NCI-H2081 (cell line): ENCODE data around the gene BRIP1.
"Not testable (repeated sequence)": the region's sequence is repeated elsewhere in the genome, so short reads cannot be mapped to it uniquely, and the experiment has no call there.

Source experiments
- DNase-seq, 2 experiments: peaks; one replicate each; lab custom pipeline; 2025; lab: John Stamatoyannopoulos, UW

Gene BRIP1

DNA sequence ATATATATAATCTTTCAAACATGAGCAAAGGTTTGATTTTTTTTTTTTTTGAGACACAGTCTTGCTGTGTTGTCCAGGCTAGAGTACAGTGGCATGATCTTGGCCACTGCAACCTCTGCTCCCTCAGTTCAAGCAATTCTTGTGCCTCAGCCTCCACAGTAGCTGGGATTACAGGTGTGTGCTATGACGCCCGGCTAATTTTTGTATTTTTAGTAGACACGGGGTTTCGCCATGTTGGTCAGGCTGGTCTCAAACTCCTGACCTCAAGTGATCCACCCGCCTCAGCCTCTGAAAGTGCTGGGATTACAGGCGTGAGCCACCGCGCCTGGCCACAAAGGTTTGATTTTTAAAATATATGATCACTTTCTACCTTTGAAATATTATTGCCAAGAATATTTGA, 135.5 kb downstream of the BRIP1 start:
- not testable (repeated sequence) for DNase-seq

DNA sequence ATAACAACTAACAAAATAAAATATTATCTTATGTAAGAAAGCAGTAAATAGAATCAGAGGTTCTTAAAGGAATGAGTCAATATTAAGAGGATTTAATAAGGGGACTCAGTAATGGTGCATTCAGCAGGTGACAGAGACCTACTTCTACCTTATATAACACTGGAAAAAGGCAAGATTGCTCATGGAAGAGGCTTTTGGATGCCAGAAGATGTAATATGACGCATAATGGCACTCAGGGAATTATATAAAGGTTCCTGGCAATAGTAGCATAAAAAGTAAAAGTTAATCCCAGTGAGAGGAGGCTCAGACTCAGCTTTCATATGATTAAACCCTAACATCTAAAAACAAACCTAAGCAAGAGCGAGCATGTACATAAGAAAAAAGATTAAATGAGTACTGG, 136.4 kb downstream of the BRIP1 start:
- DNase-seq = no peak

DNA sequence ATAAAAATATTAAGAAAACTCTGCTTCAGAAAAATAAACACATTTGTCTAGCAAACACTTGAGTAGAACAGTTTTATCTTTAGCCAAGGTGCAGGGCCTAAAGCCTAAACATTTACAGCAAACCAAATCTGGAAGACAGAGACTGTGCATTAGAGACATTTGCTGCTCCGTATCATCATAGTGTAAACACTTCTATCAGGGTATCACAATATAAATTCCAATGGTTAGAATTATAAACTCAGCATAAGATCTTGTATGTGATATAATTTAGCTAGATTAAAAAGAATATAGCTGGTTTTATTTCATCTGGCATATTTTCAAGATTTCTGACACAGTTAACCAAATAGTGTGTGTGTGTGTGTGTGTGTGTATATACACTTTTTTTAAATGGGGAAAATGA, 138.6 kb downstream of the BRIP1 start:
- no peak for DNase-seq

DNA sequence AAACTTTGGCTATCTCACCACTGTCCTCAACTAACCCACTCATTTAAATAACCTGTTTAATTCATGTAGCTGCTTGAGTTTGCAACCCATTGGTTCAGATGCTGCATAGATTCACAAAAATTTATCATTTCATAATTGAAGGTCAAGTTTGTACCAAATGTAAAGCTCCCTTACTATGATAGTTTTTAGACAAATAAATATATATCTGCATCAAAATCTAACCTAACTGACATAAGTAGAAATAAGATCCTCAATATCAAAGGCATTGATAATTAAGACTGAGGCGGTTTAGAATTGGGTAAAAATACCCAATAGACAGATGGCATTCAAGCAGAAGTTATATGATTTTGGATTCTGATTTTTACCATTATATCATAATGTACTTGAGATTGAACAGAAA, 139.4 kb downstream of the BRIP1 start:
- DNase-seq = no peak

DNA sequence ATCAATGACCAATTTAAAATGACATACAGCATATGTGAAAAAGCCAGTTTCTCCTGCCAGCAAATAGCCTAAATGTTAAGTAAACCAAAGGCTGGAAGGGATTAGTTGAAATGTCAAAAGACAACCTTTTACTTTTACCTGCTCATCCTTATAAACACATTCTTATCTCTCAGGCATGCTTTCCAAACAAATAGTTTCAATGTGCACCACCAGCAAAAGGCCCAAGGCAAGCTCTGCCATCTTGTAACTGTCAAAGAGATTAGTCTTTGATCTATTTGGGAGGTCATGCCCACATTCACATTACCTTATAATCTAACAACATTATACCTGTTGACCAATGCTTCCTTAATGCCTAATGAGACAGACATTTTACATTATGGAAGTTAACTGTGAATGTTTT, 140.1 kb downstream of the BRIP1 start:
- no peak for DNase-seq

DNA sequence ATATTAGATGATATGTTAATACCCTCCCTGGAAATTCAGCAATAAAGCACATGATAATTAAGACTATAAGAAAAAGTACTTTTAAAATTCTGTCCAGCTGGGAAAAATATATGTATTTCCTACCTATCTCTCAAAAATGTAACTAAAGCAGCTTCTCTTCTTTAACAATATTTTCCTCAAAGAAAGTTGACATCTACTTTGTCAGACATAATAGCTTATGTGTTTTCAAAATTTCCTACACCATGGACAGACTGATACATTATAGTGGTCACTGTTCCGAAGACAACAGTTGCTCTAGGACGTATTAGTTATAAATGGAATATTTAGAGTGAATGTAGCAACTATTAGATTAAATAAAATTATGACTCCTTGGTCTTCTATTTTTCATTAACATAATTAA, 140.9 kb downstream of the BRIP1 start:
- no peak for DNase-seq

DNA sequence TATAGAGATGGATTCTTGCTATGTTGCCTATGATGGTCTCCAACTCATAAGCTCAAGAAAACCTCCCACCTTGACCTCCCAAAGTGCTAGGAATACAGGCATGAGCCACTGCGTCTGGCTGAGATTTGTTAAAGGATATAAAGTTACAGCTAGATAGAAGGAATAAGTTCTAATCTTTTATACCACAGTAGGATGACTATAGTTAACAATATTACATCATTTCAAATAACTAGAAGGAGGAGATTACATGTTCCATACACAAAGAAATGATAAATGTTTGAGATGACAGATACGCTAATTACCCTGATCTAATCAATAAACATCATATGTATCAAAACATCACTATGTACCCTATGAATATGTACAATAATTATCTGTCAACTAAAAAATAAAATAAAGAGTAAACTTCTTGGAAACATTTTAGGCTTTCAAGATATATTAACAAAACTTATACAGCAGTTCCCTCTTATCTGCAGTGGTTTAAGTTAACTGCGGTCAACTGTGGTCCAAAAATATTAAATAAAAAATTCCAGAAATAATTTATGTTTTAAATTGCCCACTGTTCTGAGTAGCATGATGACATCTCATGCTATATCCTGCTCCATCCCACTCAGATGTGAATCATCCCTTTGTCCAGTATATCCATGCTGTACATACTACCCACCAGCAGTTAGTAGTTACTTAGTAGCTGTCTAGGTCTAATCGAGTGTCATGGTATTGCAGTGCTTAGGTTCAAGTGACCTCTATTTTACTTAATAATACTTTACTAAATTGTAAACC, 143.1 kb downstream of the BRIP1 start:
- no peak for DNase-seq

DNA sequence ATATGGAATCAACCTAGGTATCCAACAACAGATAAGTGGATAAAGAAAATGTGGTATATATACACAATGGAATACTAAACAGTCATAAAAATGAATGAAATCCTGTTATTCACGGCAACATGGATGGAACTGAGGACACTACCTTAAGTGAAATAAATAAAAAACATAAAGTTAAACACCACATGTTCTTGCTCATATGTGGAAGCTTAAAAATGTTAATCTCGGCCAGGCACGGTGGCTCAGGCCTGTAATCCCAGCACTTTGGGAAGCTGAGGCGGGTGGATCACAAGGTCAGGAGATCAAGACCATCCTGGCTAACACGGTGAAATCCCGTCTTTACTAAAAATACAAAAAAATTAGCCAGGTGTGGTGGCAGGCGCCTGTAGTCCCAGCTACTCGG, 144.1 kb downstream of the BRIP1 start:
- not testable (repeated sequence) for DNase-seq

DNA sequence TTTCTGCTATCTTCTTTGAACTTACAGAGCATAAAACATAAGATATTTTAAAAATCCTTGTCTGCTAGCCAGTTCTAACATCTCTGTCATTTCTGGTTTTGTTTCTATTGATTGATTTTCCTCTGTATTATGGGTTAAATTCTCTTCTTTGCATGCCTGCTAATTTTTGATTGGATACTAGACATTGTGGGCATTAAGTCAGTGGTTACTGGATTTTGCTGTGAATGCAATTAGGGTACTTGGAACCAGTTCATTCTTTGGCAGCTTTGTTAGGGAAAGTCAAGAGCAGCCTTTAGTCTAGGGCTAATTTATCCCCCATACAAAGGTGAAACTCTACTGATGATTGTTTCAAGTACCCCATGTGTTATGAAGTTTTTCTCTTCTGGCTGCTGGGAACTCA, 145.3 kb downstream of the BRIP1 start:
- DNase-seq = no peak

DNA sequence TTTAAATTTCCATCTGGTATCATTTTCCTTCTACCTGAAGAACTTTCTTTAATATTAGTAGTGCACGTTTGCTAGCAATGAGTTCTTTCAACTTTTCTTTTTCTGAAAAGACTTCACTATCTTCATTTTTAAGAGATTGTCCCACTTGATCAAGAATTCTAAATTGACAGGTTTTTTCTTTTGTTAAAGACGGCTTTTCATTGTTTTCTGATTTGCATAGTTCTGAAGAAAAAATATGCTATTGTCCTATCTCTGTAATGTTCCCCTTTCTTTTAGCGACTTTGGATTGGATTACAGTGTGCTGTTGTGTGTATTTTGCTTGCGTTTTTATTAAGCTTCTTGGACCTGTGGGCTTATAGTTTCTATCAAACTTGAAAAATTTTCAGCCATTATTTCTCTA, 146.0 kb downstream of the BRIP1 start:
- no peak for DNase-seq

DNA sequence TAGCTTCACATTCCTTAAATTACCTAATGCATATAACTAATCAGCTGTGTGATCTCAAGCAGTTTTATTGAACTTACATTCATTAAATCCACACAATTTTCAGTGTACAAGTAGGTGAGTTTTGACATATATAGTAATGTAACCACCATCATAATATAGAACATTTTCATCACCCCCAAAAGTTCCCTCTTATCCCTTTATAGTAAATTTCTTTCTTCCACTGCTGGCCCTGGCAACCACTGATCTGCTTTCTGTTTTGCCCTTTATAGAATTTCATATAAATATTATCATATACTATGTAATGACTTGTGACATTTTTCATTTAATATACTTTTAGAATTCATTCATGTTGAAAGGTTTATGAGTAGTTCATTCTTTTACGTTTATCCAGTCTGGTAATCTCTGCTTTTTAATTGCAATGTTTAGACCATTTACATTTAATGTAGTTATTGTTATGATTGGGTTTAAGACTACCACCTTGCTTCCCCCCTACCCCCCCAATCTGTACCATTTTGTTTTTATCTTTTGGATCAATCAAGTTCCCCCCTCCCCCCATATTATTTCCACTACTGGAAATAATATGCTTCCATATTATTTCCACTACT, 147.0 kb downstream of the BRIP1 start:
- no peak for DNase-seq

DNA sequence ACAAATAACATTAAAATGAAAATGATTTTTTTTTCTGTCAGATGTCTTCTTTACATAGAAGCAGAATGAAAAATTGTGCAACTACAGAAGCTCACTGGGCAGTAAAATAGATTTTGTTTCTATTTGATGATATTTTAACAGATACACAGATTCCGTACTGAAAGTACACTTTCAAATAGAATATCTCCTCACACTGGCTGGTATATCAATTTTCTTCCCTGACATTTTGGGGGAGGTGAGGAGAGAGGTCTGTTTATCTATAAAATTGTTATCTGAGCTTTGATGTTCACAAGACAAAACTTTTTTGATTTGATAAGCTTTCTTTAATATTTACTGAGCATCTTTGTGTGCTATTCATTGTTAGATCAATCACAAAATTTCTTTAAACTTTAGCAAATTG, 148.0 kb downstream of the BRIP1 start:
- DNase-seq = no peak

DNA sequence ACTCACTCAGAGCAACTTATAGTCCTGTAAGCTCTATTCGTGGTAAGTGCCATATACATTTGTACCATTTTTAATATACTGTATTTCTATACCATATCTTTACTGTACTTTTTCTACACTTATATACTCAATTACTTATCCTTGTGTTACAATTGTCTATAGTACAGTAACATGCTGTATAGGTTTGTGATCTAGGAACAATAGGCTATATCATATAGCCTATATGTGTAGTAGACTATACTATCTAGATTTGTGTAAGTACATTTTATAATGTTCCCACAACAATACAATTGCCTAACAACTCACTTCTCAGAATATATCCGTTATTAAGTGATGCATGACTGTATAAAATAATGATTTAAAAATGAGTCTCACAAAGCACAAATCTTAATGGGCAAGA, 149.0 kb downstream of the BRIP1 start:
- DNase-seq = no peak

DNA sequence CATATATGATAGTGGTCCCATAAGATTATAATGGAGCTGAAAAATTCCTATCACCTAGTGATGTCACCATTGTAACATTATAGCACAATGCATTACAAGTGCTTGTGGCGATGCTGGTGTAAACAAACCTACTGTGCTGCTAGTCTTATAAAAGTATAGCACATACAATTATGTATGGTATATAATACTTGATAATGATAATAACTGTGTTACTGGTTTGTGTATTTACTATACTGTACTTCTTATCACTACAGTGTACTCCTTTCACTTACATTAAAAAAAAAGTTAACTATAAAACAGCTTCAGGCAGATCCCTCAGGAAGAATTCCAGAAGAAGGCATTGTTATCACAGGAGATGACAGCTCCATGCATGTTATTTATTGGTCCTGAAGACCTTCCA, 150.3 kb downstream of the BRIP1 start:
- no peak for DNase-seq

DNA sequence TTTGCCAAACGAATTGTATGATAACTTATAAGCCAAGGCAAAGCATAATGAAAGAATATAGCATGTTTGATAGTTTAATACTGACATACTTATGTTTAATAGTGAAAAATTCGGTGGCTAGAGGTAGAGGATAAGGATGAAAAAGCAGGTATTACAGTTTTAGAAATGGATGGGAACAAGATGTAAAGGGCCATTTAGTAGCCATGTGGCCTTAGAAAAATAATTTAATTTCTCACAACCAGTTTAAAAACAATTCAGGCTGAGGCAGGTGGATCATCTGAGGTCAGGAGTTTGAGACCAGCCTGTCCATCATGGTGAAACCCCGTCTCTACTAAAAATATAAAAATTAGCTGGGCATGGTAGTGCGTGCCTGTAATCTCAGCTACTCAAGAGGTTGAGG, 152.8 kb downstream of the BRIP1 start:
- DNase-seq = no peak

DNA sequence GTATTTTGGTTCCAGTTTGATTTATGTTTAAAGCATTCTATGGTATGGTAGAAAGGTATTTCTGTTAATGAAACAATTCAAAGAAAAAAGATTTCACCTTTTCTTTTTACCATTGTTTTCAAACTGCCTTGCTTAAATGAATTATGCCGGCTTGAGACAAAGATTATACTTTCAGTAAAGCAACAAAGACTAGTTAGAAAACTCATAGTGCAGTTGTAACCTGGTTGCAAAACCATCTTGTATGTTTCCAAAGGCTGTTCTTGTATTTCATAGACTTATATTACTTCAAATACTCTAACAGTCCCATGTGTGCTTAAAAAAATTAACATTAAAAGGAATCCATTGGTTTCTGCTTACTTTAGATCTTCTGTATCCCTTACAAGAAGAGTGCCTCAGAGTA, 153.8 kb downstream of the BRIP1 start:
- no peak for DNase-seq

DNA sequence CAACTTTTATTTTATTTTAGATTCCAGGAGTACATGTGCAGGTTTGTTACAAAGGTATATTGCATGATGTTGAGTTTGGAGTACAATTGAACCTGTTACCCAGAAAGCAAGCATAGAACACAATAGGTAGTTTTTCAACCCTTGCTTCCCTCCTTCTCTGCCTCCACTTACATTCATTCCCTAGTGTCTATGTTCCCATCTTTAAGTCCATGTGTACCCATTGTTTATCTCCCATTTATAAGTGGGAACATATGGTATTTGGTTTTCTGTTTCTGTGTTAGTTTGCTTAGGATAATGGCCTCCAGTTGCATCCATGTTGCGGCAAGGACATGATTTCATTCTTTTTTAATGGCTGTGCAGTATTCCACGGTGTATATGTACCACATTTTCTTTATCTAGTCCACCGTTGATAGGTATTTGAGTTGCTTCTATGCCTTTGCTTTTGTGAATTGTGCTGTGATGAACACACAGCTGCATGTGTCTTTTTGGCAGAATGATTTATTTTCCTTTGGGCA, 158.3 kb downstream of the BRIP1 start:
- DNase-seq = no peak

DNA sequence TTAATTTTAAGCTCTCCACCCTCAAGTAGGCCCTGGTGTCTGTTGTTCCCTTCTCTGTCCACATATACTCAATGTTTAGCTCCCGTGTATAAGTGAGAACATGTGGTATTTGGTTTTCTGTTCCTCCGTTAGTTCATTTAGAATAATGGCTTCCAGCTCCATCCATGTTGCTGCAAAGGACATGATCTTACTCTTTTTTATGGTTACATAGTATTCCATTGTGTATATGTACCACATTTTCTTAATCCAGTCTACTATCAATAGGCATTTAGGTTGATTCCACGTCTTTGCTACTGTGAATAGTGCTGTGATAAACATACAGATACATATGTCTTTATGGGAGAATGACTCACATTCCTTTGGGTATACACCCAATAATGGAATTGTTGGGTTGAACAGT, 160.9 kb downstream of the BRIP1 start:
- DNase-seq = no peak

DNA sequence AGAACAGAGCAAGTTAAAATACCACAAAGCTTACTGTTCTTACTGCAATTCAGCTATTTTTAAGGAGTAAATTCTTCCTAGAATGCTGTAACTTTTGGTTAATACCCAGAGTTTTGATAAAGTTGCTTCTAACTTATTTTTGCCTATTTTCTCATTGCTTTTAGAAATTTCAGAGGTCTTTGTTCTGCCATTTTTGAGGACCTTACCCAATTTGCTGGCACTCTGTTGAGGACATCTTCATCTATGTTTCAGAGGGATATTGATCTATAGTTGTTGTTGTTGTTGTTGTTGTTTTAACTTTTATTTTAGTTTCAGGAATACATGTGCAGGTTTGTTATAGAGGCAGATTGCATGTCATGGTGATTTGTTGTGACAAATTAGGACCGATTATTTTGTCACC, 161.3 kb downstream of the BRIP1 start:
- no peak for DNase-seq

DNA sequence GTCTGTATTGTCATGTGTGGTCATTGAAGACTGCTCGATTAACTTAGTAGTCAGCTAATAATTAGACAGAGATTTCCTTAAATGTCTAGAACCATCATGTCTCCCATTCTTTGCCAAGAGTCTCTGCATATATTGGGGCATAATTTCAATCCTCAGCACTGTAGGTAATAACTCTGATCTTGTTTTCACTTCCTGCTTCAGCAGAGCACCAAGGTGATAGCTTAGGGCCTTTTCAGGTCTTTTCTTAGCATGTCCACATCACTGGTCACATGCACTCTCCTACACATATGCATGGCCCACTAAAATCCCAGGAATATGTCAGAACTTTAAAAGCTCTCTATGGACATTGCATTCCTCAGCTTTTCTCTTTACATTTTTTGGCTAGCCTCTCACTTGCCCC, 162.0 kb downstream of the BRIP1 start:
- no peak for DNase-seq

DNA sequence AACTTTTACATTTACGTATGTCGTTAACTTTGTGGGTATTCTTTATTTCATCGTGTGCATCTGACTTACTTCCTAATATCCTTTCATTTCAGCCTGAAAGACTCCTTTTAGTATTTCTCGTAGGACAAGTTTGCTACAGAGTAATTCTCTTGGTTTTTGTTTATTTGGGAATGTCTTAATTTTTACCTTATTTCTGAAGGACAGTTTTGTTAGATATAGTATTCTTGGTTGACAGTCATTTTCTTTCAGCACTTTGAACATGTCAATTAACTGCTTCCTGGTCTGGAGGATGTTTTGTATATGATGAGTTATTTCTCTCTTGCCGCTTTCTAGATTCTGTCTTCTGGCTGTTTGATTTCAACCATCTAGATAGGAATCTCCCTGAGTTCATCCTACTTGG, 163.1 kb downstream of the BRIP1 start:
- DNase-seq = no peak

DNA sequence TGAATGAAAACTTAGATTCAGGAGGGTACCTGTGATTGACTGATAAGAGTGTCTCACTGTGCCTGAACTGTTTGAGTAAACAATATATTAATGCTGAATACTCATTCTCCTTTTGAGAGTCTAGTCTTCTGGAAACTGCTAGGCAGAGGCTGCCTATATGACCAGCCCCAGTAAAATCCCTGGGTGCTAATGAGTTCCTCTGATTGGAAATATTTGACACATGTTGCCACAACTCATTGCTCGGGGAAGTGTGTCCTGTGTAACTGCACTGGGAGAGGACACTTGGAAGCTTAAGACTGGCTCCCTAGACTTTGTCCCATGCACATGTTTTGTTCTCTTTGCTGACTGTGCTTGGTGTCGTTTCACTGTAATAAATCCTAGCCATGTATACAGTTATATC, 163.6 kb downstream of the BRIP1 start:
- DNase-seq = no peak

DNA sequence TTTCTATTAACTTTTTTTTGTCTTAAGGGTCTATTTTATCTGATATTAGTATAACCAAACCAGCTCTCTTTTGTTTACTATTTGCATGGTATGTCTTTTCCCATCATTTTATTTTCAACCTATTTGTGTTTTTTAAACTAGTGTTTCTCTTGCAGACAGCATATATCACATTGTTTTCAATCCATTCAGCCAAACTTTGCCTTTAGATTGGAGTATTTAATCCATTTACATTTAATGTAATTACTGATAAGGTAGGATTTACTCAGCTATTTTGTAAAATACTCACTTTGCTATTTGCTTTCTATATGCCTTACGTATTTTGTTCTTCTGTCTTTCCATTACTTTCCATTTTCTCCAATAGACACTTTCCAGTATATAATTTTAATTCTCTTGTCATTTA, 164.3 kb downstream of the BRIP1 start:
- no peak for DNase-seq

DNA sequence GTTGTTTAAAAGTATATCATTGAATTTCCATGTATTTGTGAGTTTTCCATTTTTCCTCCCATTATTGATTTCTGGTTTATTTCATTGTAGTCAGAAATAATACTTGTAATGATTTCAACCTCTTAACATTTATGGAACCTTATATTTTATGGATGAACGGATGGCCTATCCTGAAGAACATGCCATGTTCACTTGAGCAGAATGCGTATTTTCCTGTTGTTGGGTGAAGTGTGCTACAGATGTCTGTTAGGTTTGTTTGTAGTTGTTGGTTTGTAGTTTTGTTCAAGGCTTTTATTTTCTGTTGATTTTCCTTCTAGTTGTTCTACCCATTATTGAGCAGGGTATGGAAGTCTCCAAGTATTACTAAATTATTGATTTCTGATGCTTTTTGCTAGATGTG, 165.1 kb downstream of the BRIP1 start:
- DNase-seq = no peak
